ENCODE results near the gene FRMD3. TPM values are rescaled to one million over a fixed set of nuclear protein-coding genes. Genes with fewer than 3 reads are reported as not detected.

FRMD3 gene
- total RNA-seq, 1 experiment from 2014 or later: 3.9 TPM

DNA sequence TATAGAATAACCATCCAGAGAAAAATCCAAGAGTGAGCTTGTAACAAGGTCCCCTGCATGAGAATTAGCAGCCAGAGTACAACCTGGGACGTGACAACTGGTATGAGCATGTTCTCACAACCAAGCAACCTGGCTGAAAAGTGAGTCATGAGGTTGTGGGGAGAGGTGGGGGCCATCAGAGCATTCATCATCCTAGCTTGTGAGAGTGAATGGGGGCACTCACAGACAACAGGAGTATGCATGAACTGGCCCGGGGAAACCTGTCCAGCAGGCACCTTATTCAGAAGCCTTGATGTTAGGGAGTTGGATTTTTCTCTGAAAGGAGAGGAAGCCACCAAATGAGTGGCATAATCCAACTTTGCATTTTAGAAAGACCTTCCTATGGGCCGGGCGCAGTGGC, 113.0 kb downstream of the FRMD3 start:
- ChIA-PET POLR2A (ENCODE audit: unreplicated experiment) (no interaction called here), CTCF (no interaction called here)
- H3F3A ChIP-seq (ENCODE audit: low read length, unreplicated experiment): no peaks in the 10 kb centered on the region
- H3K9me3 ChIP-seq (ENCODE audit: low read length): no peaks in the 10 kb centered on the region
- H3K4me3 ChIP-seq (ENCODE audit: low read length): no peak overlapping the region
- peak overlapping the region; percentile 22; the same call in 1 of the 2 replicates for H3K4me2 ChIP-seq (ENCODE audit: low read length)
- TF ChIP-seq EZH2 (IDR thresholded peaks at IDR 0.05; ENCODE audit: low read length, unreplicated experiment) (no peak), EZH2phosphoT487 (IDR thresholded peaks at IDR 0.05; ENCODE audit: borderline replicate concordance, low read length) (no peak), CTCF (conservative IDR thresholded peaks at IDR 0.05; ENCODE audit: low read depth, low read length) (no peak)
- no peaks in the 10 kb centered on the region for H3K9me2 ChIP-seq (replicated peaks; ENCODE audit: low read length)
- no peaks in the 10 kb centered on the region for H3K79me2 ChIP-seq (ENCODE audit: low read length)
- intact Hi-C loops (cut with micrococcal nuclease): no loop called here
- no peaks in the 10 kb centered on the region for H3K36me3 ChIP-seq (ENCODE audit: low read depth, low read length)
- DNase-seq (peak; percentile 77), ATAC-seq (peak; percentile 66)
- H2AFZ ChIP-seq (ENCODE audit: low read length): no peak overlapping the region
- peaks cover 21% of the 10 kb centered on the region for H3K4me1 ChIP-seq (ENCODE audit: insufficient read depth, low read length)
- no peak overlapping the region for H3K9ac ChIP-seq (ENCODE audit: low read length)
- H4K20me1 ChIP-seq (ENCODE audit: low read length): no peaks in the 10 kb centered on the region
- BruUV-seq (replicated peaks): no TSS peak
- peak overlapping the region; percentile 47 for H3K27ac ChIP-seq (ENCODE audit: low read length)
- no peaks in the 10 kb centered on the region for H3K27me3 ChIP-seq (ENCODE audit: low read length)

DNA sequence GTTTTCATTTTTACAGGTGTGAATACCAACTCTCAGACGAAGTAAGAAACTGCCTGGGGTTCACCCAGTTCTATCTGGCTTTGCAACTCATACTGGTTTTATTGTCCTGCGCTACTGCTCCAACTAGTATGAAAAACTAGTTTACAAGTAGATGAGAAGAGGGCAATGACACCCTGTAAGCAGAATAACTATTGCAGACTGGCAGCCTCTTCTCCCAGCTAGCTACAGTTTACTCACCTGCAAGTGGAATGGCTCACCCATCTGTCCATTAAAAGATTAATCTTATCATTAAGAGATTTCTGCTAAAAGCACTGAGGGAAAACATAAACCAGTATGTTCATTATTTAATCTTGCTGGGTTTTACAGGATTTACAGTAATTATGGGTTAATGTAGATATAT, 113.4 kb downstream of the FRMD3 start:
- DNase-seq (no peak), ATAC-seq (no peak)
- ChIA-PET POLR2A (ENCODE audit: unreplicated experiment) (no interaction called here), CTCF (no interaction called here)
- H3K27ac ChIP-seq (ENCODE audit: low read length): peak overlapping the region; percentile 47
- no peaks in the 10 kb centered on the region for H4K20me1 ChIP-seq (ENCODE audit: low read length)
- no peaks in the 10 kb centered on the region for H3K79me2 ChIP-seq (ENCODE audit: low read length)
- no peaks in the 10 kb centered on the region for H3K27me3 ChIP-seq (ENCODE audit: low read length)
- no peaks in the 10 kb centered on the region for H3K9me2 ChIP-seq (replicated peaks; ENCODE audit: low read length)
- intact Hi-C loops (cut with micrococcal nuclease): no loop called here
- H3F3A ChIP-seq (ENCODE audit: low read length, unreplicated experiment): no peaks in the 10 kb centered on the region
- H3K36me3 ChIP-seq (ENCODE audit: low read depth, low read length): no peaks in the 10 kb centered on the region
- no peak overlapping the region for H3K4me3 ChIP-seq (ENCODE audit: low read length)
- peak overlapping the region; percentile 22; the same call in 1 of the 2 replicates for H3K4me2 ChIP-seq (ENCODE audit: low read length)
- no peaks in the 10 kb centered on the region for H3K9me3 ChIP-seq (ENCODE audit: low read length)
- no peak overlapping the region for H3K9ac ChIP-seq (ENCODE audit: low read length)
- peaks cover 21% of the 10 kb centered on the region for H3K4me1 ChIP-seq (ENCODE audit: insufficient read depth, low read length)
- no peak overlapping the region for H2AFZ ChIP-seq (ENCODE audit: low read length)
- no peak for TF ChIP-seq CTCF (conservative IDR thresholded peaks at IDR 0.05; ENCODE audit: low read depth, low read length)
- no peak for TF ChIP-seq EZH2 (IDR thresholded peaks at IDR 0.05; ENCODE audit: low read length, unreplicated experiment)
- no peak for TF ChIP-seq EZH2phosphoT487 (IDR thresholded peaks at IDR 0.05; ENCODE audit: borderline replicate concordance, low read length)
- no TSS peak for BruUV-seq (replicated peaks)

DNA sequence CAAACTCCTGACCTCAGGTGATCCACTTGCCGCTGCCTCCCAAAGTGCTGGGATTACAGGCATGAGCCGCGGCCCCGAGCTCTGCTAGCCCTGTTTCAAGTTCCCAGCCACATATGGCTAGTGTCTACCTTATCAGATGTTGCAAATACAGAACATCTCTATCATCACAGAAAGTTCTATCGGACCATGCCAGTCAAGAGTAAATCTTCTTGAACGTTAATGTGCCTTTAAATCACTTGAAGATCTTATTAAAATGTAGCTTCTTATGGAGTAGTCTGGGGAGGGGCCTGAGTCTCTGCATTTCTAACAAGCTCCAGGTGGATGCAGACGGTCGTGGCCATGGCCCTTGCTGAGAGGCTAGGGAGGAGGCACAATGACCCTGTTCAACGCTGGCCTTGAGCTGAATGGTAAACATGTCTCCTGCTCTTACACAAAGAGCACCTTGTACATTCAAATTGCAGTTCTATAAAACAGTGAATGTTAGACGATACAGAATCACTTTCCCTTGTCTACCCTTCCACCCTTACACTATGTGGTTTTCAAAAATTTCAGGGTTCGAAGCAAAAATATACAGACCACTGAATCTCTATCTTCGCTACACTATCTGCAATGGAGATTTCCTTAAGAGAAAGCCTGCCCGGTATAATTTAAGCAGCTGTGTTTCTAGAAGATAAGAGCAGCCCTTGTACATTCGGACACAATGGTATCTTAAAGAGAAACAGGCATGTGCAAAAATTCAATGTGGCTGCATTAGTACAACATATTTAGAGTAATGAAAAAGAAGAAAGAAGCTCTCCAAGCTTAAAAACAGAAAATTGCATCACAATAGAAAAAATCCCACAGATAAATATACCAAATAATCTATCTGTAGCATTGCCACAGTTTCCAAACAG, 114.1 kb downstream of the FRMD3 start:
- ChIA-PET POLR2A (ENCODE audit: unreplicated experiment) (no interaction called here), CTCF (no interaction called here)
- Histone ChIP-seq H2AFZ (ENCODE audit: low read length) (no peak overlapping the region), H3K27ac (ENCODE audit: low read length) (no peak overlapping the region), H3K79me2 (ENCODE audit: low read length) (no peaks in the 10 kb centered on the region), H3F3A (ENCODE audit: low read length, unreplicated experiment) (no peaks in the 10 kb centered on the region), H3K4me2 (ENCODE audit: low read length) (no peak overlapping the region), H3K36me3 (ENCODE audit: low read depth, low read length) (no peaks in the 10 kb centered on the region), H3K27me3 (ENCODE audit: low read length) (no peaks in the 10 kb centered on the region), H3K9ac (ENCODE audit: low read length) (no peak overlapping the region), H4K20me1 (ENCODE audit: low read length) (no peaks in the 10 kb centered on the region), H3K9me3 (ENCODE audit: low read length) (no peaks in the 10 kb centered on the region), H3K9me2 (replicated peaks; ENCODE audit: low read length) (no peaks in the 10 kb centered on the region), H3K4me3 (ENCODE audit: low read length) (no peak overlapping the region), H3K4me1 (ENCODE audit: insufficient read depth, low read length) (peaks cover 21% of the 10 kb centered on the region)
- ATAC-seq (no peak), DNase-seq (no peak)
- intact Hi-C loops (cut with micrococcal nuclease): no loop called here
- TF ChIP-seq CTCF (conservative IDR thresholded peaks at IDR 0.05; ENCODE audit: low read depth, low read length): no peak
- TF ChIP-seq EZH2 (IDR thresholded peaks at IDR 0.05; ENCODE audit: low read length, unreplicated experiment): no peak
- TF ChIP-seq EZH2phosphoT487 (IDR thresholded peaks at IDR 0.05; ENCODE audit: borderline replicate concordance, low read length): no peak
- BruUV-seq (replicated peaks): no TSS peak
